RWPE2 (cell line): ENCODE measurements around the gene GSTM5.
A peak's percentile ranks its signal among the peaks of the same experiment; 100 is the strongest.
"Not testable (repeated sequence)": the region's sequence is repeated elsewhere in the genome, so short reads cannot be mapped to it uniquely, and the experiment has no call there.

ENCODE experiments used
- ATAC-seq: fragments of 200-7000 bp; cut with Tn5 transposase; 3 replicates; pipeline ENCODE4 v1.9.1; 2021; ENCODE audit warnings: low read depth
- DNase-seq: peaks from one replicate; pipeline ENCODE4 v3.0.0-alpha.2; 2020; ENCODE audit warnings: low spot score
- H3K27ac ChIP-seq: fragments of 450-650 bp; 2 replicates; pipeline ENCODE4 v1.5.1; 2017; ENCODE audit warnings: mild to moderate bottlenecking; ENCODE audit not compliant: poor library complexity, severe bottlenecking
- H3K27me3 ChIP-seq: fragments of 250-450 bp; sonication (Bioruptor Pico); 2 replicates; pipeline ENCODE4 v1.5.1; 2021; ENCODE audit warnings: mild to moderate bottlenecking, moderate library complexity; ENCODE audit not compliant: insufficient read depth, poor library complexity, severe bottlenecking
- H3K36me3 ChIP-seq: fragments of 250-450 bp; sonication (Bioruptor Pico); 2 replicates; pipeline ENCODE4 v1.5.1; 2020; ENCODE audit warnings: low read depth, mild to moderate bottlenecking, moderate library complexity
- H3K4me1 ChIP-seq: fragments of 250-450 bp; sonication (Bioruptor Pico); 2 replicates; pipeline ENCODE4 v1.5.1; 2021; ENCODE audit warnings: mild to moderate bottlenecking, moderate library complexity; ENCODE audit not compliant: insufficient read depth, poor library complexity, severe bottlenecking
- H3K4me3 ChIP-seq: fragments of 250-450 bp; sonication (Bioruptor Pico); 2 replicates; pipeline ENCODE4 v1.5.1; 2021; ENCODE audit warnings: mild to moderate bottlenecking, moderate library complexity; ENCODE audit not compliant: severe bottlenecking
- H3K9me3 ChIP-seq: fragments of 250-450 bp; sonication (Bioruptor Pico); 2 replicates; pipeline ENCODE4 v1.5.1; 2021; ENCODE audit warnings: mild to moderate bottlenecking, moderate library complexity; ENCODE audit not compliant: severe bottlenecking
- CTCF ChIP-seq: fragments of 450-650 bp; IDR thresholded peaks from one replicate; pipeline ENCODE4 v1.5.1; 2017; ENCODE audit warnings: mild to moderate bottlenecking, moderate library complexity; ENCODE audit not compliant: poor library complexity, severe bottlenecking

The GSTM5 gene

DNA sequence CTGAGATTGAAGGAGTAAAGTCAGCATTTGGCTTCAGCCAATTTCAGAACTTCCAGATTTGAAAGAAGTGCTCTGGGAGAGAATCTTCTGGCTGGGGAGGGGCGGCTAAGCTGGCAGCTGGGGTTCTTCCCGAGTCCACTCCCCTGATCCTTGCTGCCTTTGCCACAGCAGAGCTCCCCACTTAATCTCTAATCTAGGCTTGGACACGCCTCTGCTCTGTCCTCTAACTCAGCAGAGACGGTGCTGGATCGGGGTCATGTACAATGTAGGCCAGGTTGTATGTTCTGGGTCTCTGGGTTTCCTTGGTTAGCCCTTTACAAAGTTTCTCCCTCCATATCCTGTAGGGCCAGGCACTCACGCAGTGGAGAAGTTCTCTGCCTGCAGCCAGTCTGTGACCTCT lies 38.9 kb downstream of the GSTM5 start:
- H3K9me3 ChIP-seq = no peaks in the 10 kb centered on the region
- TF ChIP-seq CTCF = no peak
- no peak overlapping the region for H3K27ac ChIP-seq
- H3K36me3 ChIP-seq = no peaks in the 10 kb centered on the region
- DNase-seq (no peak), ATAC-seq (no peak)
- no peaks in the 10 kb centered on the region for H3K27me3 ChIP-seq
- H3K4me1 ChIP-seq = no peaks in the 10 kb centered on the region
- no peak overlapping the region for H3K4me3 ChIP-seq

DNA sequence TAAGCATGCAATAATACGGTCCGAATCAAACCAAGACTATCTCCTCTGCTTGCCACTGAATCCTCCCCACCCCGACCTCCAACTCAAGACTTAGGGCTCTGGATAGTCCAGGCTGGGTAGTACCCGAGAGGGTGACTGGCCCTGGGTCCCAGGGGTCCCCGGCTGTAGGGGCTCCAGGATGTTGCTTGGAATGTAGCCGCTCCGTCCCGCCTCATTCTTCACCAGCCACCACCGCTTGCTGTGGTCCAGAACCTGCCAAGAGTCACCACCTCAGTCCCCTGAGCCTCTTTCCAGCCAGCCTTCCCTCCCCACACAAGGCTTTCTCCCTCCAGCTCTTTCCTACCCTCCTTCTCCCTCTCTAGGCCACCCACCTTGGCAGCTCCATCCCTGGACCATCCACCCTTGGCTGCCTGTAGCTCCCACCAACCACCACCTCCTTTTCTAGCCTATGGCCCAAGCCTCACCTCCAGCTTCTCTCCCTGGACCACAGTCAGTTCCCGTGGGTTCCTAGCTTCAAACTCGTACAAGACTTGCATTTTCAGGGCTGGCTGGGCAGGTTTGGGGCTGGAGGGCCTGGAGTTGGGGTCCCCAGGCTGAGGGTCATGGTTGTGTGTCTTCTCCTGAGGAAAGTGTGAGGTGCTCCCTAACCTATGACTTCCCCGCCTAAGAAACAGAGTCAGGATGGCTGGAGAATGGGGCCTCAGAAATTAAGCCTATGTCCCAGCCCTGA lies 39.6 kb downstream of the GSTM5 start:
- Histone ChIP-seq H3K4me1 (no peaks in the 10 kb centered on the region), H3K4me3 (no peak overlapping the region), H3K27me3 (no peaks in the 10 kb centered on the region), H3K27ac (no peak overlapping the region), H3K9me3 (no peaks in the 10 kb centered on the region), H3K36me3 (no peaks in the 10 kb centered on the region)
- no peak for DNase-seq
- ATAC-seq = no peak
- TF ChIP-seq CTCF = no peak

DNA sequence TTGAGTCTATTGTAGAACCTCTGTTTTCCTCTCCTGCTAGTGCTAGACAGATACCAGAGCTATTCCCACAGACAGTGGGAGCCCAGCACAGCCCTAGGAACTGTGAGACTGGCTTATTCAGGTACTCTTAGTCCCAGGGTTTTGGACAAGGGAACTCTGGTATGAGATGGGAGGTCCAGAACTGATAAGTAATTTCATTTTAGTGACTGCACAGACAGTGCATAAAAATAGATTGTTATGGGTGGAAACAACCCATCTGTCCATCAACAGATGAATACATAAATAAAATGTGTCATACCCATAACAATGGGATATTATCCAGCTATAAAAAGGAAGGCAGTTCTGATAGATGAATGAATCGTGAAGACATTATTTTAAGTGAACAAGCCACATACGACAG lies 42.7 kb downstream of the GSTM5 start:
- no peak overlapping the region for H3K27ac ChIP-seq
- no peaks in the 10 kb centered on the region for H3K36me3 ChIP-seq
- no peak overlapping the region for H3K4me3 ChIP-seq
- DNase-seq (no peak), ATAC-seq (no peak)
- H3K4me1 ChIP-seq = no peaks in the 10 kb centered on the region
- TF ChIP-seq CTCF = no peak
- no peaks in the 10 kb centered on the region for H3K9me3 ChIP-seq
- H3K27me3 ChIP-seq = no peaks in the 10 kb centered on the region

GRCh38 chr1:109756325-109756724 lies 44.3 kb downstream of the GSTM5 start:
- ATAC-seq, H3K4me1 ChIP-seq, H3K27ac ChIP-seq, H3K27me3 ChIP-seq, H3K36me3 ChIP-seq, H3K9me3 ChIP-seq, H3K4me3 ChIP-seq: not testable (repeated sequence)
- peak; percentile 19 for DNase-seq

DNA sequence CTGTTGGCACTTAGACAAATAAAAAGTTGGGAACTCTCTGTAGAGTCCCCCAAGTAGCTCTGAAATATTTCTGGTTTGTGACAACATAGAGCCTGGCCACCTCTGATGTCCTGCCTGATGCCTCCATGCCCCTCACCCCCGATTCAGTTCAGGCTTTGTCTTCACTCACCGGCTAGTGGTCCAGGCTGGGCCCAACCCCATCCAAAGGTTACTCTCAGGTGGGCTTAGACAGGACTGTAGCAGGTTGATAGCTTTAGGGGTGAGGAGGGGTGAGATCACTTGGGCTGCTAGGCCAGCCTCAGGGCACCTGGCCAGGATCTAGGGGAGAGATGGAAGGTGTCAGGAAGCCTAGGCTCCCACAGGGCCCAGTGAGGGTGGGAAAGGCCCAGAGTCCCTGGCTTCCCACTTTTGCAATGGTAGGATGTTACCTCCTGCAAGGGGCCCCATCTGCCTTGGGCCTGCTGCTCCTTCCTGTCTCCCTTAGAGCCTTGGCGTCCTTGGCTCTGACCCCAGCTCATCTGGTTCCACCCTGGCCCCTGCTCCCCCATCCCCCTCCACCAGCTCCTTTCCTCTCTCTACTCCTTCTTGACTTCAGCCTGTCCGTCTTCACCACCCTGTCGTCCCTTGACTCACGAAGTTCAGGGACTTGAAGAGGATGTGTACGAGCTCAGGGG lies 44.9 kb downstream of the GSTM5 start:
- no peak for TF ChIP-seq CTCF
- no peak overlapping the region for H3K27ac ChIP-seq
- DNase-seq (peak; percentile 33), ATAC-seq (no peak)
- no peaks in the 10 kb centered on the region for H3K27me3 ChIP-seq
- H3K36me3 ChIP-seq = no peaks in the 10 kb centered on the region
- no peaks in the 10 kb centered on the region for H3K9me3 ChIP-seq
- no peaks in the 10 kb centered on the region for H3K4me1 ChIP-seq
- no peak overlapping the region for H3K4me3 ChIP-seq
